Measurements from ENCODE around the gene PPP3R1.

The PPP3R1 gene

GRCh38 chr2:68237404-68237803 lies 14.9 kb downstream of the PPP3R1 start:
- Mint-ChIP-seq H3K36me3 (ENCODE audit: low read depth) (peaks cover 22% of the 10 kb centered on the region), H3K27ac (no peak overlapping the region), H3K4me3 (no peak overlapping the region), H3K4me1 (peaks cover 37% of the 10 kb centered on the region), H3K27me3 (ENCODE audit: low read depth, poor library complexity) (no peaks in the 10 kb centered on the region), H3K9me3 (no peaks in the 10 kb centered on the region)
- no peak for TF ChIP-seq CTCF (IDR thresholded peaks at IDR 0.05)
- no peak for DNase-seq

DNA sequence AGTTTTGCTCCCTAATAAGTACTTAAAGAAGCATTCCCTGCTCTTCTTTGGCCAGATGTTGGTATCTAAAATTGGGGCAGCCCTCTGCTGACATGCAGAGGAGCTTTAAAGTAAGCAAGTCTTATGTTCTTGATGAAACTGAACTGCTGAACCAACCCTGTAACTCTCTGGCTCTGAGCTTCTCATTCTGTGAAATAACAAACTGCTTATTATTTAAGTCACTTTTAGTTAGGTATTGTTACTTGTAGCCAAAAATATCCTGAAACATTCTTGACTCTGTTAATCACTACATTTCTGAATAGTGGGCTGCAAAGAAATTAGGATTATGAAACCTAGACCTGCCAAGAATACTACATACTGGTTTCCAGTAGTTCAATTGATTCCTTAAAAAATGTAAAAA lies 15.5 kb downstream of the PPP3R1 start:
- H3K4me1 Mint-ChIP-seq, result peaks cover 37% of the 10 kb centered on the region
- H3K27ac Mint-ChIP-seq, result no peak overlapping the region
- no peaks in the 10 kb centered on the region for H3K9me3 Mint-ChIP-seq
- DNase-seq, result no peak
- no peaks in the 10 kb centered on the region for H3K27me3 Mint-ChIP-seq (ENCODE audit: low read depth, poor library complexity)
- no peak for TF ChIP-seq CTCF (IDR thresholded peaks at IDR 0.05)
- peaks cover 22% of the 10 kb centered on the region for H3K36me3 Mint-ChIP-seq (ENCODE audit: low read depth)
- no peak overlapping the region for H3K4me3 Mint-ChIP-seq

DNA sequence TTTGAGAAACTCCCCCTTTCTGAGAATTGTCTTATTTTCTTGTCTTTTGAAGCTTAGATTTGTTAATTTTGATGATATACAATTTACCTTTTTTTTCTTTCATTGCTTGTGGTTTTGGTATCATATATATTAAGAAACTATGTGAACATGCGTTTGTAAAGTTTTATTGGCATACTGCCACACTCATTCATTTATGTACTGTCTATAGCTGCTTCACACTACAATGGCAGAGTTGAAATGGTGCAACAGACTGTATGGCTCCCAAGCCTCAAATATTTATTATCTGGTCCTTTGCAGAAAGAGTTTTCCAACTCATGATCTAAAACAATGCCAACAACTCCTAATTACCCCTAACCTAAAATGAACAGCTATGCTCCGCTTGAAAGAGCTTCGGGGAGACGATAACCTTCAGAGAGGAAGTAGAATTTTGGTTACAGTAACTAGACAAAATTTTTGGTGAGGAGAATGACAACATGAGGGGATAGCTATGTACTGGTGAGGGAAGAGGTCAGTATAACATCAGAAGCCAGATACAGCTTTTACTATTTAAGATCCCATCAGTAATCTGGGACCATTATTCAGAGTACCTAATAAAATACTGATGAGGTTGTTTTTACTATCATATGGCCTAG lies 16.1 kb downstream of the PPP3R1 start:
- no peaks in the 10 kb centered on the region for H3K27me3 Mint-ChIP-seq (ENCODE audit: low read depth, poor library complexity)
- no peak overlapping the region for H3K4me3 Mint-ChIP-seq
- peaks cover 37% of the 10 kb centered on the region for H3K4me1 Mint-ChIP-seq
- H3K36me3 Mint-ChIP-seq (ENCODE audit: low read depth), result peaks cover 22% of the 10 kb centered on the region
- no peak for TF ChIP-seq CTCF (IDR thresholded peaks at IDR 0.05)
- no peaks in the 10 kb centered on the region for H3K9me3 Mint-ChIP-seq
- peak overlapping the region; percentile 9 for H3K27ac Mint-ChIP-seq
- no peak for DNase-seq

- Mint-ChIP-seq H3K4me3 (no peak overlapping the region), H3K4me1 (peaks cover 31% of the 10 kb centered on the region), H3K9me3 (no peaks in the 10 kb centered on the region), H3K36me3 (ENCODE audit: low read depth) (peaks cover 16% of the 10 kb centered on the region), H3K27me3 (ENCODE audit: low read depth, poor library complexity) (no peaks in the 10 kb centered on the region), H3K27ac (no peak overlapping the region)
- no peak for TF ChIP-seq CTCF (IDR thresholded peaks at IDR 0.05)
- DNase-seq, result no peak
These were observed 17.2 kb downstream of the PPP3R1 start for GRCh38 chr2:68235090-68235489.

DNA sequence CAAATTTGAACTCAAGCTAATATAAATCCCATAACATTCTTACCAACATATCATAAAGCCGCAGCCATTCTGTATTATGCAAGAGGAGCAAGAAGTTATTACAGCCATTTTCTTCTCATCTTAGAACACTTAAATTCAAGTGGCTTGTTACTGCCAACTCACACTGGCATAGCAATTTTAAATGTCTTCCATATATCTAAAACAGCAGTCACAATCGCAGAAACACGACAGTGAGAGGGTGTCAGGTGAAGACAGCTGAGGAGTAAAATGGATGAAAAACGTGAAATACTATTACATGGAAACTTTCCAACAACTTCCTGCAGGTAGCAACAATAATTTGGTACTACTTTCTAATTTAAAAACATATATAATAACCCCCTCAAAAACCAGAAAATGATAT lies 17.9 kb downstream of the PPP3R1 start:
- no peak for DNase-seq
- H3K9me3 Mint-ChIP-seq, result no peaks in the 10 kb centered on the region
- peaks cover 16% of the 10 kb centered on the region for H3K36me3 Mint-ChIP-seq (ENCODE audit: low read depth)
- no peaks in the 10 kb centered on the region for H3K27me3 Mint-ChIP-seq (ENCODE audit: low read depth, poor library complexity)
- no peak overlapping the region for H3K27ac Mint-ChIP-seq
- peaks cover 28% of the 10 kb centered on the region for H3K4me1 Mint-ChIP-seq
- H3K4me3 Mint-ChIP-seq, result no peak overlapping the region
- no peak for TF ChIP-seq CTCF (IDR thresholded peaks at IDR 0.05)

DNA sequence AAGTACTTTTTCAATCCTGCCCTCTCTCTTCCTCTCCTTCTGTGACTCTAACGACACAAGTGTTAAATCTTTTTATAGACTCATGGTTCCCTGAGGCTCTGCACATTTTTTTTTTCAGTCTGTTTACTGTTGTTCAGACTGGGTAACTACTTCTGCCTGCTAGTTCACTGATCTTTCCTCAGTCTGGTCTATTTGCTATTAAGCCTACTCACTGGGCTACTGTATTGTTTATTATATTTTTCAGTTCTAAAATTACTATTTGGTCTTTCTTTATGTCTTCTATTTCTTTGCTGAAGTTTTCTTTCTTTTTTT lies 21.3 kb downstream of the PPP3R1 start:
- no peaks in the 10 kb centered on the region for H3K27me3 Mint-ChIP-seq (ENCODE audit: low read depth, poor library complexity)
- peak overlapping the region; percentile 92 for H3K27ac Mint-ChIP-seq
- no peak overlapping the region for H3K4me3 Mint-ChIP-seq
- peaks cover 12% of the 10 kb centered on the region for H3K36me3 Mint-ChIP-seq (ENCODE audit: low read depth)
- H3K4me1 Mint-ChIP-seq, result peaks cover 17% of the 10 kb centered on the region
- DNase-seq, result no peak
- no peaks in the 10 kb centered on the region for H3K9me3 Mint-ChIP-seq
- TF ChIP-seq CTCF (IDR thresholded peaks at IDR 0.05), result no peak

All from nephron progenitor cell (in vitro differentiated cells).